Caco-2 (cell line): Measurements from ENCODE around the gene CMSS1. TPM values are rescaled to one million over a fixed set of nuclear protein-coding genes. Genes with fewer than 3 reads are reported as not detected.
A peak's percentile ranks its signal among the peaks of the same experiment; 100 is the strongest.

Source experiments
- BruUV-seq: library from RNA; stranded (reverse); fragments of 400-500 nt; replicated peaks from 2 replicates; lab custom pipeline; 2021; lab: Mats Ljungman, UMichigan
- CTCF ChIA-PET: fragments of 300-600 bp; sonication (Branson Sonifier 250); formaldehyde crosslinking; loops from one replicate; lab custom pipeline; 2022; ENCODE audit warnings: antibody characterized with exemption; lab: Charles Lee
- POLR2A ChIA-PET: fragments of 300-600 bp; sonication (Branson Sonifier 250); formaldehyde crosslinking; loops from one replicate; lab custom pipeline; 2022; ENCODE audit warnings: antibody characterized with exemption; lab: Charles Lee
- DNase-seq, 2 experiments: peaks; one replicate each; pipeline versions ENCODE4 v3.0.0 to v3.0.0-alpha.2; 2020 to 2022
- H3K27me3 ChIP-seq: replicated peaks from 2 replicates; pipeline ENCODE4 v1.6.0; 2011; ENCODE audit warnings: low read length; ENCODE audit not compliant: control insufficient read depth, insufficient read depth
- H3K36me3 ChIP-seq: 2 replicates; pipeline ENCODE4 v1.5.1; 2011; ENCODE audit warnings: low read length; ENCODE audit not compliant: control insufficient read depth, insufficient read depth
- H3K4me1 ChIP-seq: fragments of 250-450 bp; sonication (Bioruptor Pico); 2 replicates; pipeline ENCODE4 v1.5.1; 2020; ENCODE audit warnings: mild to moderate bottlenecking
- H3K4me3 ChIP-seq: 2 replicates; pipeline ENCODE4 v1.5.1; 2011; ENCODE audit warnings: low read depth, mild to moderate bottlenecking, control low read depth, low read length
- H3K9me3 ChIP-seq: fragments of 250-450 bp; sonication (Bioruptor Pico); 2 replicates; pipeline ENCODE4 v1.5.1; 2020; ENCODE audit warnings: mild to moderate bottlenecking, moderate library complexity
- H3K27ac Mint-ChIP-seq: one replicate; pipeline ENCODE4 v1.8.0; 2022; ENCODE audit warnings: mixed read lengths; ENCODE audit not compliant: unreplicated experiment
- H3K27me3 Mint-ChIP-seq: one replicate; pipeline ENCODE4 v1.8.0; 2022; ENCODE audit warnings: mixed read lengths; ENCODE audit not compliant: insufficient read depth, unreplicated experiment
- H3K36me3 Mint-ChIP-seq: one replicate; pipeline ENCODE4 v1.8.0; 2022; ENCODE audit warnings: mild to moderate bottlenecking, mixed read lengths; ENCODE audit not compliant: insufficient read depth, unreplicated experiment
- H3K4me1 Mint-ChIP-seq: one replicate; pipeline ENCODE4 v1.8.0; 2022; ENCODE audit warnings: low read depth, mixed read lengths; ENCODE audit not compliant: unreplicated experiment
- H3K4me3 Mint-ChIP-seq: one replicate; pipeline ENCODE4 v1.8.0; 2022; ENCODE audit warnings: mild to moderate bottlenecking, moderate library complexity, mixed read lengths; ENCODE audit not compliant: unreplicated experiment
- H3K9me3 Mint-ChIP-seq: one replicate; pipeline ENCODE4 v1.8.0; 2022; ENCODE audit warnings: mixed read lengths; ENCODE audit not compliant: unreplicated experiment
- intact Hi-C: fragments of 100-400 bp; cut with micrococcal nuclease; formaldehyde crosslinking; loops from one replicate; pipeline ENCODE4 v1.10.0; 2022; ENCODE audit not compliant: unreplicated experiment
- total RNA-seq: library from RNA; stranded (reverse); gene quantifications from 2 replicates; pipeline ENCODE4 v1.2.3, GENCODE V29; 2022
- TF ChIP-seq, protein P1 (sequence below), 2 experiments: fragments of 200-600 bp in 1 of 2; IDR thresholded peaks; 1 replicate in 1 of 2; 2 replicates in 1 of 2; pipeline versions ENCODE4 v1.5.1 to v1.8.0; 2011 to 2022; ENCODE audit warnings: antibody characterized with exemption in 1 of 2, control low read depth in 1 of 2, inconsistent platforms in 1 of 2, low read depth in 1 of 2, low read length in 1 of 2, mild to moderate bottlenecking in 1 of 2, moderate library complexity in 1 of 2; ENCODE audit not compliant: insufficient read depth in 1 of 2, severe bottlenecking in 1 of 2, unreplicated experiment in 1 of 2

CMSS1 gene
- total RNA-seq, 1 experiment from 2014 or later: 54.4 TPM

DNA sequence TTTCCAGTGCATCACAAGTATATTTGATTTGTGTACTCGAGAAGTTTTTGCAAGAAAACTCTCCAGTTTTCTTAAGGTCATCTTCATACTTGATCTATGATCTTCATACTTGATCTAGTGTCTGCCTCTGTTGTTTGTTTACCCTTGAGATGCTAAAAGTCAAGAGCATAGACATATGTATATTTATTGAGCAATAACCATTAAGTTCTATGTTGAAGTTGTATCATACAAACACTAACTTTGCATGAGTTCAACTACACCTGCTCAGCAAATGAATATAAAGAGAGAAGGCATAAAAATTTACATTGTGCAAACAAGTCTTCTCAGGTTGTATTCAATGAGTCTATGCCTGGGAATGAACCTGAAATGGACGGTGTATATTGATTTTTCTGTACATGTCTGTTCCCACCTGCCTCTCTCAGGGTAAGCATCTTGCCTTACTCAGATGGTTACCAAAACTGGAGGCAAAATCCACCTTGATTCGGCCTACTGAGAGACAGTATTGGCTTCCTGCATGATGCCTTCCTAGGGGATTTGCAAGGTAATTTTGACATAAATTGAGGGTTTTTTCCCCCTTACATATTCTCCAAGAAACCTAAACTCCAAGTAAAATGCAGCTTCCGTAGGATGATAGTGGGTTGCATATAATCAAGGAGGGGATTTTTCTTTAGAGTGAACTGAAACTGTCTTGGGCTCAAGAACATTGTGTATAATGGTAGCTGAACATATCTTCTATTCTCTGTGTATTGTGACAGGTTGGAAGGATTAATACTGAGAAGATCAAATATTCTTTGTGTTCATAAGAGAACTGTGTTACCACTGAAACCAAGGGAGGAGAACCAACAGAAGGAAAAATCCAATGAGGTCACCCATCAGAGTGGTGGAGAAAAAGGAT, 186.2 kb downstream of the CMSS1 start:
- no peaks in the 10 kb centered on the region for H3K36me3 ChIP-seq
- ChIA-PET CTCF (interaction anchor here (1.3 kb wide), 1 partner anchor 250 kb away, joined by 7 read pairs; no protein-coding TSS in a partner anchor), POLR2A (interaction anchor here (1.1 kb wide), 1 partner anchor 257 kb away, joined by 4 read pairs; no protein-coding TSS in a partner anchor)
- TF ChIP-seq, protein P1, sequence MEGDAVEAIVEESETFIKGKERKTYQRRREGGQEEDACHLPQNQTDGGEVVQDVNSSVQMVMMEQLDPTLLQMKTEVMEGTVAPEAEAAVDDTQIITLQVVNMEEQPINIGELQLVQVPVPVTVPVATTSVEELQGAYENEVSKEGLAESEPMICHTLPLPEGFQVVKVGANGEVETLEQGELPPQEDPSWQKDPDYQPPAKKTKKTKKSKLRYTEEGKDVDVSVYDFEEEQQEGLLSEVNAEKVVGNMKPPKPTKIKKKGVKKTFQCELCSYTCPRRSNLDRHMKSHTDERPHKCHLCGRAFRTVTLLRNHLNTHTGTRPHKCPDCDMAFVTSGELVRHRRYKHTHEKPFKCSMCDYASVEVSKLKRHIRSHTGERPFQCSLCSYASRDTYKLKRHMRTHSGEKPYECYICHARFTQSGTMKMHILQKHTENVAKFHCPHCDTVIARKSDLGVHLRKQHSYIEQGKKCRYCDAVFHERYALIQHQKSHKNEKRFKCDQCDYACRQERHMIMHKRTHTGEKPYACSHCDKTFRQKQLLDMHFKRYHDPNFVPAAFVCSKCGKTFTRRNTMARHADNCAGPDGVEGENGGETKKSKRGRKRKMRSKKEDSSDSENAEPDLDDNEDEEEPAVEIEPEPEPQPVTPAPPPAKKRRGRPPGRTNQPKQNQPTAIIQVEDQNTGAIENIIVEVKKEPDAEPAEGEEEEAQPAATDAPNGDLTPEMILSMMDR (IDR thresholded peaks at IDR 0.05; ENCODE audit: insufficient read depth in 1 of 2, low read depth in 1 of 2, low read length in 1 of 2, severe bottlenecking in 1 of 2, unreplicated experiment in 1 of 2): no peak
- intact Hi-C loops: loop anchor here (1.0 to 2.0 kb wide), 3 partner anchors 21 to 73 kb away; no protein-coding TSS in a partner anchor
- Mint-ChIP-seq H3K27me3 (no peaks in the 10 kb centered on the region), H3K4me3 (no peak overlapping the region), H3K36me3 (no peaks in the 10 kb centered on the region), H3K4me1 (peaks cover 42% of the 10 kb centered on the region), H3K9me3 (no peaks in the 10 kb centered on the region), H3K27ac (peak overlapping the region; percentile 84)
- no TSS peak for BruUV-seq
- H3K4me1 ChIP-seq: peaks cover 44% of the 10 kb centered on the region
- no peaks in the 10 kb centered on the region for H3K27me3 ChIP-seq
- no peaks in the 10 kb centered on the region for H3K9me3 ChIP-seq
- DNase-seq: no peak
- H3K4me3 ChIP-seq: no peak overlapping the region

DNA sequence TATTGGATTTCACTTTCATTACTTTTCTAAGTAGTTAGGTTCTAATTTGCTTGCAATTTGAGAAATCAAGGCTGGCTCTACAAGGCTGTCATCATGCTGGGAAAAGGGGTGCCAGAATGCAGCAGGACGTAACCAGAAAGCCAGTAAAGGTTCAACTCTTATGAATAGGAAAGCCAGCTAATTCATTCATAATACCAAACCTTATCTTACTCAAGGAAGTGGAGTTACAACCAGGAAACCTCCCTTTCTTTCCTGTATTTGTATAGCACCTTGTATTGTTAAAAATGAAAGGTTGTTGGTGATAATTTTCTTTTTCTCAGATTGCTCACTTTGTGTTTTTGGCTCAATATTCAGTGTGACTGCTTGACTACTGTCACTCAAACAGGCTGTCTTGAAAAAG, 187.3 kb downstream of the CMSS1 start:
- no peak overlapping the region for H3K4me3 ChIP-seq
- no peaks in the 10 kb centered on the region for H3K27me3 ChIP-seq
- Mint-ChIP-seq H3K36me3 (no peaks in the 10 kb centered on the region), H3K4me1 (peaks cover 49% of the 10 kb centered on the region), H3K27ac (no peak overlapping the region), H3K9me3 (no peaks in the 10 kb centered on the region), H3K4me3 (no peak overlapping the region), H3K27me3 (no peaks in the 10 kb centered on the region)
- intact Hi-C loops: no loop called here
- no TSS peak for BruUV-seq
- H3K4me1 ChIP-seq: peaks cover 44% of the 10 kb centered on the region
- ChIA-PET CTCF (no interaction called here), POLR2A (no interaction called here)
- H3K36me3 ChIP-seq: no peaks in the 10 kb centered on the region
- no peak for DNase-seq
- TF ChIP-seq, protein P1 (IDR thresholded peaks at IDR 0.05; ENCODE audit: insufficient read depth in 1 of 2, low read depth in 1 of 2, low read length in 1 of 2, severe bottlenecking in 1 of 2, unreplicated experiment in 1 of 2): no peak
- no peaks in the 10 kb centered on the region for H3K9me3 ChIP-seq

DNA sequence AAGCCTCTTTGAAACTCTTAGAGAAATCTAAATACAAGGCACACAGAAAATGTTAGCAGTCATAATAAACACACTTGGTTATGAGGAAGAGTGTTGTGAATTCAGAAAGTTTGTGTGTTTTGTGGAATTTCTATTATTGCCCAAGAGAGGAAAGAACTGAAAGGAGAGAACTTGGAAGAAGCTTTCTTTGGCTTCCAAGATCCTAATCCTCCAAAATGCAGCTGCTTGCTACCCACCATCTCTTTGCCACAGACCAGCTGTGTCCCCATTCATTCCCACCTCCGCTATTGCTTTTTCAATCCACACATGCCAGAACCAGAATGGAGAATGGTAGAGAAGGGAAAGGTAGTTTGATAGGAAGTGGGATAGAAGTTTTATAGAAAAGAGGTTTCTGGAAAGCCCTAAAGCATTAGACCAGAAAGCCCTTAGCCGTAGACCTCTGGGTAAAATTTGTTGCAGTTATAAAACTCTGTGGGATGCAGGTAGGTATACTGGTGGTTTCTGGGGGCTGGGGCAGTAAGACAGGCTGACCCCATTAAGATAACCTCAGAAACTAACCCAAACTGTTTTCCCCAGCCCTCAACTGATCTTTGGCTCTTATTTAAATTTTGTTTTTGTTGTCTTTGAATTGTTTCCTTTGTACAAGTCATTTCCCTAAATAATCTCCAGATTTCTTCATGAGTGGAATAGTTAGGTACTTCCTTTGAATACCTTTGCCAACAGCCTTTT, 188.2 kb downstream of the CMSS1 start:
- no peak for DNase-seq
- ChIA-PET POLR2A (no interaction called here), CTCF (no interaction called here)
- Mint-ChIP-seq H3K36me3 (no peaks in the 10 kb centered on the region), H3K27ac (peak overlapping the region; percentile 29), H3K27me3 (no peaks in the 10 kb centered on the region), H3K4me1 (peaks cover 50% of the 10 kb centered on the region), H3K4me3 (no peak overlapping the region), H3K9me3 (no peaks in the 10 kb centered on the region)
- Histone ChIP-seq H3K4me1 (peaks cover 44% of the 10 kb centered on the region), H3K27me3 (no peaks in the 10 kb centered on the region), H3K9me3 (no peaks in the 10 kb centered on the region), H3K4me3 (no peak overlapping the region), H3K36me3 (no peaks in the 10 kb centered on the region)
- TF ChIP-seq, protein P1 (IDR thresholded peaks at IDR 0.05; ENCODE audit: insufficient read depth in 1 of 2, low read depth in 1 of 2, low read length in 1 of 2, severe bottlenecking in 1 of 2, unreplicated experiment in 1 of 2): no peak
- no TSS peak for BruUV-seq
- intact Hi-C loops: loop anchor here (2.0 kb wide), 1 partner anchor 163 kb away; no protein-coding TSS in a partner anchor
